ENCODE data around the gene CT47A1.
"Not testable (repeated sequence)": the region's sequence is repeated elsewhere in the genome, so short reads cannot be mapped to it uniquely, and the experiment has no call there.

CT47A1 gene

DNA sequence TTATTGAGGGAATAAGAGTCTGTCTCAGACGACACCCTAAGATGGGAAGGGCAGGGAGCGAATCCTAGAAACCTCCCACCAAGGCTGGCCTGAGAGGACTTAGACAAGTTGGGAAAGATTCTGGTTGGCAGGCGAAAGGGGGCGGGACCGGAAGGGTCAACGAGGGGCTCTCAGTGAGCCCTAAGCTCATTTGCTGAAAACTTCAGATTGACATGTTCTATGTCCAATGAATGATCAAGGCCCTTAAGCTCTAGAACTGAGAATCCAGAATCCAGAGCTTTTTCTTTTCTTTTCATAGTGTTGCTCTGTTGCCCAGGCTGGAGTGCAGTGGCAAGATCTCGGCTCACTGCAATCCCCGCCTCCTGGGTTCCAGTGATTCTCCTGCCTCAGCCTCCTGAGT lies at the start of gene CT47A1:
TSS of gene CT47A1 (minus strand) at position 101 of the 400 bp plus-strand sequence. CDS start 231 bp downstream, outside the sequence.
- not testable (repeated sequence) for DNase-seq (ENCODE audit: low read depth, low spot score)

DNA sequence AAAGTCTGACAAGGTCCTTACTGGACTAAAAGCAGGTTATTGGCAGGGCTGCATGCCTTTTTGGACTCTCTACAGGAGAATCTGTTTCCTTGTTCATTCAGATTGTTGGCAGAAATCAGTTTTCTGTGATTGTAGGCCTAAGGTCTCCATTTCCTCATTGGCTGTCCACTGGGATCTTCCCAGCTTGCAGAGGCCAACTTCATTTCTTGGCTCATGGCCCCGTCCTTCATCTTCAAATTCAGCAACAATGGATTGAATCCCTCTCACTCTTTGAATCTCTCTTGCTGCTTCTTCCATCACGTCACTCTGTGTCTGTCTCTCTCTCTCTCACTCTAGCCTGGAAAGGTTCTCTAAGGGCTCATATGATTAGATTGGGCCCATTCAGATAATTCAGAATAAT lies 47.0 kb upstream of the CT47A1 start:
- DNase-seq (ENCODE audit: low read depth, low spot score) = no peak

DNA sequence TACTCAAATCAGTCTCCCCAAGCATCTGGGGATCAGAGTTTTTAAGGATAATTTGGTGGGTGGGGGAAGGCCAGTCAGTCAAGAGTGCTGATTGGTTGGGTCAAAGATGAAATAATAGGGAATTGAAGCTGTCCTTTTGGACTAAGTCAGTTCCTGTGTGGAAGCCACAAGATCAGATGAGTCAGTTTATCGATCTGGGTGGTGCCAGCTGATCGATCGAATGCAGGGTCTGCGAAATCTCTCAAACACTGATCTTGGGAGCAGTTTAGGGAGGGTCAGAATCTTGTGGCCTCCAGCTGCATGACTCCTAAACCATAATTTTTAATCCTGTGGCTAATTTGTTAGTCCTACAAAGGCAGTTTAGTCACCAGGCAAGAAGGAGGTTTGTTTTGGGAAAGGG lies 44.5 kb upstream of the CT47A1 start:
- DNase-seq (ENCODE audit: low read depth, low spot score) = no peak

DNA sequence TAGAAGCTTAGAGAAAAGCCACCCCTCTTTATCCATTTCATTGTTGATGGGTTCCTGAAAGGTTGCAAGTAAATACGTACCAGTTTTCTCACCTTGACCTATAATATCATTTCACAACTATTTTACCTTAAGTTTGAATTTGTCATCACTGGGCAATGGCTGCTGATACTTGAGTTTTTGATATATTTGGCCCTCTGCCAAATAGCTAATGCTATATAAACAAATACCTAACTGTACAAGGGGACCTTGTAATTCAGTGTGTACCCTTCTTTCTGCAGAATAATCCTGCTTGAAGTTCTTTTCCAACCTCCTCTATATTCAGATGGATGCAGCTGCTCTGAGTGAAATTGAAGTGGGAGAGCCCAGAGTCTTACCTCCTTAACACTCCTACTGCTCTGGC lies 42.9 kb upstream of the CT47A1 start:
- no peak for DNase-seq (ENCODE audit: low read depth, low spot score)

DNA sequence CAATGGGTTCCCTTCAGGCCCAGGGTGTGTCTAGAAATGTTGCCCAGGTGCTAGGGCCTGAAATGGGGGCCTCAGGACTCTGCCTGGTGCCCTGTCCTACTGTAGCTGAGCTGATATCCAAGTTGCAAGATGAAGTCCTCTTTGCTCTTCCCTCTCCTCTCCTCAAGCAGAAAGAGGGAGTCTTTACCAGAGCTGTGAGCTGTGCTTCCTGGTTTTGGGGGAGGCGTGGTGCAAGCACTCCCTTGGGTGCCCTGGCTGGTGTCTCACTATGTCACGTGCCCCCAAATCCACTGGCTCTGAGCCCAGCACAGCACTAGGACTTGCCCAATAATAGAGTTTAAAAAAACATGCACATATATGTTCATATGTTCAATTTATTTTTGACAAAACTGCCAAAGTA lies 29.3 kb upstream of the CT47A1 start:
- DNase-seq (ENCODE audit: low read depth, low spot score) = no peak

DNA sequence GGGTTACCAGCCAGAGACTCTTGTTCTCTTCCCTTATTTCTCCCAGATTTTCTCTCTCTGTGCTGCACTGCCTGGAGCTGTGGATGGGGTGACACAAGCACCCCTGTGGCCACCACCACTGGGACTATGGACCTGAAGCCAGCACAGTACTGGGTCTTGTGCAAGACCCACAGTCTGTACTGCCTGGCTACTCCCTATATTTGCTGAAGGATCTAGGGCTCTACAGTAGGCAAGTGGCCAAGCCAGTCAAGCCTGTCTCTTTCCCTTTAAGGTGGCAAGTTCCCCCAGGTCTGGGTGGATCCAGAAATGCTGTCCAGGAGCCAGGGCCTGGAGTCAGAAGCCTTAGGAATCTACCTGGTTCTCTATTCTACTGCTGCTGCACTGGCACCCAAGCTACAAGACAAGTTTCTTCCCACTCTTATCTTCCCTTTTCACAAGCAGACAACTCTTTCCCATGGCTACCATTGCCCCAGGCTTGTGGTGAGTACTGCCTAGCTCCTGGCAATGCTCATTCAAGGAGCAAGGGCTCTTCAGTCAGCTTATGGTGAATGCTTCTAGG lies 28.4 kb upstream of the CT47A1 start:
- no peak for DNase-seq (ENCODE audit: low read depth, low spot score)

DNA sequence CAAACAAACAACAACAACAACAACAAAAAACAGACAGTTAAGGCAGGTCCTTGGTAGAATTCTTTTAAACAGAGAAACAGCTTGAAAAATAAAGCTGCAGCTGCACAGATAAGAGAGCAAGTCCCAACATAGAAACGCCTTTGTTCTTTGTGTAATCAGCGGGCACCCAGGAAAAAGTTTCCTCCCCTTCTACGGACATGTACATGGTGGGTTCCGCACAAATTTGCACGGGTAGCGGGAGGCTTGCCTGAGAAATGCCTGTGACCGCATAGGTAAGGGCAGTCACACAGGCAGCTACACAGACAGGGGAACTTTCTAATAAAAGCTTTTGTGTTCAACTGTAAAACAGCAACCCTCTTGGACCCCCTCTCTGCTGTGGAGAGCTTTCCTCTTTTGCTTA lies 25.7 kb upstream of the CT47A1 start:
- DNase-seq (ENCODE audit: low read depth, low spot score) = no peak

DNA sequence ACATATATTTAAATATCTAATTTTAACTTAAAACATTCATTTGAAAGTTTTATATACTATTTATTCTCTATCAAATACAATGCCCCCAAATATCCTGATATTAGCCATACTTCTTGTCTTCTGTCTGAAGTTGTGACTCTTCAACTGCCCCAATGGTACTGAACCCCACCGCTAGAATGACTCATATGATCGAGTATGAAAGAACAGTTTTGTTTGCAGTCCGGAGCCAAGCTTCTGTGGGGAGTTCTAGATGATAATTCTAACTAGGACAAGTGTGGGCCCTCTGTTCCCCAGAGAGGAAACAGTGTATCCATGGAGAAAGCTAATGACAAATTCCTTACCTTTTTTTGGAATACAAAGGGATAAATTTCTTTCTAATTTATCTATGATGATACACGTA lies 24.7 kb upstream of the CT47A1 start:
- no peak for DNase-seq (ENCODE audit: low read depth, low spot score)

DNA sequence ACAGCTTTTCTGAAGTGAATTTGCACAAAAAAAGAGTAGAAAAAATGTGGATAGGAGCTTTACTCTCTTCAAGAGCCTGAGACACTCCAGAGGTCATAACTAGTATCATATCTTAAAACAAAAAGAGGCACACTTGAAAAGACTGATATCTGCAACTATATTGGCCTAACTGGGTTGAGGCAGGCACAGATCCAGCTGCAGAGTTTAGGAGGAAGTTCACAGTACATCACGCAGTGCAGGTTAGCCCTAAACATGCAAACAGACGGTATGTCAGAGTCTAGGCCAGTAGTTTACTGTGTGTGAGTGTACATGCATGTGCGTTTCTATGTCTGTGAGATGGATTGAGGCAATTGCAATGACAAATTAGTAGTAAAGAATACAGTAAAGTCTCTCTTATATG lies 24.2 kb upstream of the CT47A1 start:
- DNase-seq (ENCODE audit: low read depth, low spot score) = no peak

DNA sequence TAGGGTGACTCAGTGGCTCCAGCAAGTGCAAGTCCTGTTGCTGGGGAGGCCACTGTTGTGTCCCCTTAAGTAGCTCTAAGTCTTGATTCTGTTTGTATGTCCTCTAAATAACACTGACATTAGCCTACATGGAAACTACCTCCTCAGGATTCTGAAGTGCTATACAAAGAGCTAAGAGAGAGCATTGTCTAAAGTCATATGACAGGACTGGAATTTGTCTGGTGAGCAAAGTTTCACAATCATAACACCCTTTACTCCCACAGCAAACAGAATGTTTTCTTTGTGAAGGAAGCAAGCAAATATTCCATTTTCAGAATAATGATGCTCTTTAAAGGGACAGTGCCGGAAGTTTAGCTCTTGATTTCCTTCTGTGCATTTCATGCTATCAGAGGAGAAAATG lies 23.4 kb upstream of the CT47A1 start:
- DNase-seq (ENCODE audit: low read depth, low spot score) = no peak

DNA sequence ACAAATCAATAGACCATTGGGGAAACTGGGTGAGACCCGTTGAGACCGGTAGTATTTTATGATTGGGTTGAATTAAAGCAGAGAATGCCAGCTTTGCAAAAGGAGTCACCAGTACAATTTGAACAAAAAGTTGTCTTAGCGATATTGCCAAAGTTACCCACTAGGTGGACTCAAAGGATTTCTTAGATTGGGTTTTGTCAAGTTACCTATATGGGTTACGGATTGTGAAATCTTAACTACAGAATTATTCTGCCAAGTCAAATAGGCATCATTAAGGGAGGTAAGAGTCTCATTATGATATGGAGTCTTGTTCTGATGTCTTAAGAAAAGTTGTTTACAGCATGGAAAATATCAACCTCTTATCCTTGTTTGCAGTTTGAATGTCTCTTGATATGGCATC lies 15.0 kb upstream of the CT47A1 start:
- DNase-seq (ENCODE audit: low read depth, low spot score) = no peak

DNA sequence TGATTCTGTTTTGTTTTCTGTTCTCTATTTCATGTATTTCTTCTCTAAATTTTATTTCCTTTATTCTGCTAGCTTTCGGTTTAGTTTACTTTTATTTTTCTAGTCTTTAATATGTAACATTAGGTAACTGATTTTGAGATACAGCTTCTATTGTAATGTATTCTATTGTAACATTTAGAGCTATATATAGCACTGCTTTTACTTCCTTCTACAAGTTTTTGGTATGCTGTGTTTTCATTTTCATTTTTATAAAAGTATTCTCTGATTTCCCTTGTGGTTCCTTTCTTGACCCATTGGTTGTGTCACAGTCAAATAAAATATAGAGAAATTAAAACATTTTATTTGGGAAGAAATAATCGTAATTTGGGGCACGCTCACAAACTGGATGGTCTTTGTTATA lies 13.9 kb upstream of the CT47A1 start:
- no peak for DNase-seq (ENCODE audit: low read depth, low spot score)

DNA sequence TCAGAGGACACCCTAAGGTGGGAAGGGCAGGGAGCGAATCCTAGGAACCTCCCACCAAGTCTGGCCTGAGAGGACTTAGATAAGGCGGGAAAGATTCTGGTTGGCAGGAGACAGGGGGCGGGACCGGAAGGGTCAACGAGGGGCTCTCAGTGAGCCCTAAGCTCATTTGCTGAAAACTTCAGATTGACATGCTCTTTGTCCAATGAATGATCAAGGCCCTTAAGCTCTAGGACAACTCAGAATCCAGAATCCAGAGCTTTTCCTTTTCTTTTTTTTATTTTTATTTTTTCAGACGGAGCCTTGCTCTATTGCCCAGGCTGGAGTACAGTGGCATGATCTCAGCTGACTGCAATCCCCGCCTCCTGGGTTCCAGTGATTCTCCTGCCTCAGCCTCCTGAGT lies 29.1 kb downstream of the CT47A1 start, which contains the start of gene CT47A7:
TSS of gene CT47A7 (minus strand) at position 101 of the 400 bp plus-strand sequence. CDS start 255 bp downstream, outside the sequence.
- not testable (repeated sequence) for DNase-seq (ENCODE audit: low read depth, low spot score)

Data from iPS DF 19.7 (cell line).